Activated CD4-positive, alpha-beta T cell treated with anti-CD3 and anti-CD28 coated beads, Interleukin-2, Interleukin-4, amounts not matched to agents 100 ng/mL and 50 ng/mL, durations not matched to agents 16 hours and 8 hours (primary cell): ENCODE results near the gene PATZ1.
"Not testable (repeated sequence)": the region's sequence is repeated elsewhere in the genome, so short reads cannot be mapped to it uniquely, and the experiment has no call there.

Experiments
- DNase-seq: peaks from one replicate; pipeline ENCODE4 v3.0.0-alpha.2; 2020; ENCODE audit warnings: low spot score

Gene PATZ1, protein sequence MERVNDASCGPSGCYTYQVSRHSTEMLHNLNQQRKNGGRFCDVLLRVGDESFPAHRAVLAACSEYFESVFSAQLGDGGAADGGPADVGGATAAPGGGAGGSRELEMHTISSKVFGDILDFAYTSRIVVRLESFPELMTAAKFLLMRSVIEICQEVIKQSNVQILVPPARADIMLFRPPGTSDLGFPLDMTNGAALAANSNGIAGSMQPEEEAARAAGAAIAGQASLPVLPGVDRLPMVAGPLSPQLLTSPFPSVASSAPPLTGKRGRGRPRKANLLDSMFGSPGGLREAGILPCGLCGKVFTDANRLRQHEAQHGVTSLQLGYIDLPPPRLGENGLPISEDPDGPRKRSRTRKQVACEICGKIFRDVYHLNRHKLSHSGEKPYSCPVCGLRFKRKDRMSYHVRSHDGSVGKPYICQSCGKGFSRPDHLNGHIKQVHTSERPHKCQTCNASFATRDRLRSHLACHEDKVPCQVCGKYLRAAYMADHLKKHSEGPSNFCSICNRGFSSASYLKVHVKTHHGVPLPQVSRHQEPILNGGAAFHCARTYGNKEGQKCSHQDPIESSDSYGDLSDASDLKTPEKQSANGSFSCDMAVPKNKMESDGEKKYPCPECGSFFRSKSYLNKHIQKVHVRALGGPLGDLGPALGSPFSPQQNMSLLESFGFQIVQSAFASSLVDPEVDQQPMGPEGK

GRCh38 chr22:31346255-31346732, at the start of gene PATZ1:
PATZ1 (minus strand) TSS chr22:31346346; CDS start chr22:31345602, 744 bp downstream.
- peak; percentile 79 for DNase-seq

GRCh38 chr22:31394326-31394725, 48.2 kb upstream of the PATZ1 start:
- no peak for DNase-seq

- DNase-seq, result no peak
Observed at GRCh38 chr22:31393893-31394292, 47.7 kb upstream of the PATZ1 start.

DNA sequence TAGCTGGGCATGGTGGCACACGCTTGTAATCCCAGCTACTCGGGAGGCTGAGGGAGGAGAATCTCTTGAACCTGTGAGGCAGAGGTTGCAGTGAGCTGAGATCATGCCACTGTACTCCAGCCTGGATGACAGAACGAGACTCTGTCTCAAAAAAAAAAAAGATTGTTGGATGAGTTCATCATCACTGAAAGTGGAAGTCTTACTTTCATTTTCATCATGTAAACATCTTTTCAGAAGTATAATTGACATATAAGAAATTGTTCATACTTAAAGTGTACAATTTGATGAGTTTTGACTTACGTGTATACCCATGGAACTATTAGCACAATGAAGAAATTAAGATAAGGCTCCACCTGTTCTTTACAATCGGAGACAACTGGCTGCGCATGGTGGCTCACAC, 32.5 kb upstream of the PATZ1 start:
- not testable (repeated sequence) for DNase-seq

DNA sequence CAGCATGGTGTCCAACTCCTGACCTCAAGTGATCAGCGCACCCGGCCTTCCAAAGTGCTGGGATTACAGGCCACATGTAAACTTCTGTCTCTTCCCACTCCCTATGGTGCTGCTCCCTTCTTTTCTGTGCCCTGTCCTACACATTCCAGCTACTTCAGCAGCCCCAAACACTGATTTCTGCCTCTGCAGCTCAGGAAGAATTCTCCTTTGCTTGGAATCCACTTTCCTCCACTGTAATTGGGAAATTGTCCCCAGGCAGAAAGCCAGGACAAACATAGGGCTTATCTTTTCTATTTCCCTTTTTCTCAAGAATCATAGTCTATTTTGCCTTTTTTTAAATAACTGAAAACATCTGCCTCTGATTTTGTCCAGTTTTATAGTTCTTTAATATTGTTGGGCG, 32.0 kb upstream of the PATZ1 start:
- no peak for DNase-seq

GRCh38 chr22:31377612-31378011, 31.5 kb upstream of the PATZ1 start:
- DNase-seq, result no peak

- no peak for DNase-seq
Observed at GRCh38 chr22:31367426-31367825, 21.3 kb upstream of the PATZ1 start.

DNA sequence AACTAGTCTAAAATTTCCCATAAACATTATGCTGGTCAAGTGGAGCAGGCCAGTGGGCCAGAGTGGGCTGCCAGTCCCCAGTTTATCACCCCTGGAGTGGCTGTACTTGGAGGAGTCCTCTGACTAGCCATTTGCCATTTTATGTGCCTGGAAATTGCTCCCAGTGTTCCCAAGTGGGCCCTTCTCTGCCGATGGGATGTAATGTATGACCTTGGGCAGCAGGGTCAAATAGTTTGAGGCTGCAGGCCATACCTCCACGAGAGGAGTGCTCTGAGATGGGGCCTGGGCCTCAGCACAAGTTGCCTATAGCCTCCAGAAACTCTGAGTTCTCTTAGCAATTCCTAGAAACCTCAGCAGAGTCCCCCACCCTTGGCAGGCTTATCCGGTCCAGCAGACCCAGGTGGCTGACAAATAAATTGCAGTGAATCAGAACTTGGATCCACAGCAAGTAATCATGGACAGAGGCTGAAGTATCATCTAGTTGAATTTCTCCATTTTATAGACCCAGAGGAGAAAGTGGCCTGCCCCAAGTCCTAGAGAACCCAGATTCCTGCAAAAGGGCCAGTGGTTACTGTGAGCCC, 17.8 kb upstream of the PATZ1 start:
- no peak for DNase-seq

GRCh38 chr22:31361743-31362142, 15.6 kb upstream of the PATZ1 start:
- no peak for DNase-seq

DNA sequence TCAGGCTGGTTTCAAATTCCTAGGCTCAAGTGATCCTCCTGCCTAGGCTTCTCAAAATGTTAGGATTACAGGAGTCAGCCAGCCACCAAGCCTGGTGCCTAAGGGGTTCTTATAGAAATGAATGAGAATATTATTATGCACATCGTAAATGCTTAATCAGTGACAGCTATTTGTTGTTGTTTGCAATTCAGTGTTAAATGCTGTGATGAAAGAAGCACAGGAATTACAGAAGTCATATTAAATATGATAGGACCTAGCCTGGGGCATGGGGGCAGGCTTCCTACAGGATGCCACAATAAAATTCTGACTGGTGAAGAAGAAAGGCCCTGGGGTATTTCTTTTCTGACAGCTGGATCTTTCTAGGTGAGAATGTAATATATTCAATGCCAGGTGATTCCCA, 13.9 kb upstream of the PATZ1 start:
- DNase-seq, result no peak

GRCh38 chr22:31354515-31354914, 8.4 kb upstream of the PATZ1 start:
- DNase-seq, result no peak

- DNase-seq, result no peak
Observed at GRCh38 chr22:31350410-31350863, 4.3 kb upstream of the PATZ1 start.

DNA sequence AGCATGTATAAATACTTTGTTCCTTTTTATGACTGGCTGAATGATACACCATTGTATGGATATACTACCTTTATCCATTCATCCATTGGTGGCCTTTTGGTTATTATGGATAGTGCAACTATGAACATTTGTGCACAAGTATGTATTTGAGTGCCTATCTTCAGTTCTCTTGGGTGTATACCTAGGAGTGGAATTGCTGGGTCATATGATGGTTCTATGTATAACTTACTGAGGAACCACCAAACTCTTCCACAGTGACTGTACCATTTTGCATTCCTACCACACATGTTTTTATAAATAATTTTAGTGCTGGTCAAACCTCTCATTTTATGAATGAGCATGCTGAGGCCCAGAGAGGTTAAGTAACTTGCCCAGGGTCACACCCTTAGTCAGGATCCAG, 3.8 kb upstream of the PATZ1 start:
- DNase-seq, result no peak

DNA sequence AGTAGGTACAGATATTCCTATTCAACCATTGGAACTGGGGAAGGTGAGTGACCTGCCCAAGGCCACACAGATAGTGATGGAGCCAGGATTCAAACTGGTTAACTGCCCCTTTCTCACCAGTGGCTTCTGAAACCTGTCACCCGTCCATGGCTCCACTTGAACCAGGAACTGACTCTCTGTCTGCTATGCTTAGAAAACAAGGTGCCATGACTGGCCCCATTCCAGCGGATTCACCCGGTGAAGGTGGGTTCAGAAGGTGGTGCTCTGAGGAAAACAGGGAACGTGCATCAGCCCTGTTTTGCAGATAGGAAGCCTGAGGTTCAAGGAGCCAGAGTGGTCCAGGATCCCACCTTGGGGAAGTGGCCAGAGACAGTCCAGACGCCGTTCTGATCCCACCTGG, 2.6 kb upstream of the PATZ1 start:
- DNase-seq, result no peak

DNA sequence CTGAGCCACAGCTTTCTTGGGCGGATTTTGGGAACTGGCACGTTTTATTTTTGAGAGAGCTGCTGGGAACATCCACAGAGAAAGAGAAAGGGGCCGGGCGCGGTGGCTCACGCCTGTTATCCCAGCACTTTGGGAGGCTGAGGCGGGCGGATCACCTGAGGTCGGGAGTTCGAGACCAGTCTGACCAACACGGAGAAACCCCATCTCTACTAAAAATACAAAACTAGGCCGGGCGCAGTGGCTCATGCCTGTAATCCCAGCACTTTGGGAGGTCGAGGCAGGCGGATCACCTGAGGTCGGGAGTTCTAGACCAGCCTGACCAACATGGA, 1.8 kb upstream of the PATZ1 start:
- not testable (repeated sequence) for DNase-seq

- DNase-seq, result peak; percentile 73
Observed at GRCh38 chr22:31347251-31348008, 1.3 kb upstream of the PATZ1 start.

DNA sequence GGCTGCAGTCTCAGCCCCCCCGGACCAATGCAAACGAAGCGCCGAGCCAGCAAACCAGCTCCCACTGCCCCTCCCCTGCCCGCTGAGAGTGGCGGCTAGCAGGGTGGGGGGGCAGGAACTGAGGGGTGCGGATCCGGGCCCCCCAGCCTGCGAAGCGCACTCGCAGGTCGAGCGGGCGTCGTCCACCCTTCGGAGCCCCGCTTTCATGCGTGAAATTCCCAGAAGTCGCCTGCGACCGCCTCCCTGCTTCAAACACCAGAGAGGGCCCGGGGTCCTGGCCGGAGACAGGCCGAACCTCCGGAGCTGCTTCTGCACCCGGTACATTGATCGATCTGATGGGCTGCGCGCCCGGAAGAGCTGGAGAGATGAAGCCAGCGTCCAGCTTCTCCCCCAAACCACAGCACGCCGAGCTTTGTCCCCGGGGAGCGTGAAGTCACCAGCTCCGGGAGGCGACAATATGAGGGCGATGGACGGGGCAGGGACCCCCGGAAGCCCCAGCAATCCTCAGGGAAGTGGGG, 646 bp upstream of the PATZ1 start:
- DNase-seq, result peak; percentile 63

DNA sequence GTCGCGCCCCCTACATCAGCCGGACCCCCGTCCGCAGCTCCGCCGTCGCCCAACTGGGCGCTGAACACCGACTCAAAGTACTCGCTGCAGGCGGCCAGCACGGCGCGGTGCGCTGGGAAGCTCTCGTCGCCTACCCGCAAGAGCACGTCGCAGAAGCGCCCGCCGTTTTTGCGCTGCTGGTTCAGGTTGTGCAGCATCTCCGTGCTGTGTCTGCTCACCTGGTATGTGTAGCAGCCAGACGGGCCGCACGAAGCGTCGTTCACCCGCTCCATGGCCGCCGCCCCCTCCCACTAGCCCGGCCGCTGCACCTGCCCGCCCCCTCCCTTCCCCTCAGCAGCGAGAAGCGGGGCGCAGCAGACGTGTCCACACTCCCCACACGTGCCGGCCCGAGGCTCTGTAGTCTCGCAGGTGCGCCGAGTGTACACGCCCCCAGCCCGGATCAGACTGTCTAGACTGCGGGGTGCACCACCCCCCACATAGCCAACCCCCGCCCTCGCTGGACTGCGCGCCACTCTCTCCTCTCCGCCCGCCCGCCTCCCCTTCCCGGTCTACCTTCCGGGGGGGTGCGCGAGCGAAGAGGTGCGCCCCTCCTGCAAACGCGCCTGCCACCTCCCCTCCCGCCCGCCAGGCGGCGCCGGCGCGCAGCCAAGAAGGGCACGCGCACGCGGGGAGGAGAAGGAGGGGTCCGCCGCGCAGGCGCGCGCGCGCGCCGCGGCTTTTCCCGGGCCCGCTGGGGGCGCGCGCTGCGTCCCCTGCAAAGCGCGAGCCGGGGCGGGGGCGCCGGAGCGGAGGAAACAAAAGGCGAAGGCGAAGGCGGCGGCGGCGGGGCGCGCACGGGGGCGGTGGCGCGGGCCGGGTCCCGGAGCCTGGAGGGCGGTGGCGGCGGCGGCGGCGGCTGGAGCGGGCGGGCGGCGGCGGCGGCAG, 553 bp downstream of the PATZ1 start:
- peak; percentile 89 for DNase-seq

DNA sequence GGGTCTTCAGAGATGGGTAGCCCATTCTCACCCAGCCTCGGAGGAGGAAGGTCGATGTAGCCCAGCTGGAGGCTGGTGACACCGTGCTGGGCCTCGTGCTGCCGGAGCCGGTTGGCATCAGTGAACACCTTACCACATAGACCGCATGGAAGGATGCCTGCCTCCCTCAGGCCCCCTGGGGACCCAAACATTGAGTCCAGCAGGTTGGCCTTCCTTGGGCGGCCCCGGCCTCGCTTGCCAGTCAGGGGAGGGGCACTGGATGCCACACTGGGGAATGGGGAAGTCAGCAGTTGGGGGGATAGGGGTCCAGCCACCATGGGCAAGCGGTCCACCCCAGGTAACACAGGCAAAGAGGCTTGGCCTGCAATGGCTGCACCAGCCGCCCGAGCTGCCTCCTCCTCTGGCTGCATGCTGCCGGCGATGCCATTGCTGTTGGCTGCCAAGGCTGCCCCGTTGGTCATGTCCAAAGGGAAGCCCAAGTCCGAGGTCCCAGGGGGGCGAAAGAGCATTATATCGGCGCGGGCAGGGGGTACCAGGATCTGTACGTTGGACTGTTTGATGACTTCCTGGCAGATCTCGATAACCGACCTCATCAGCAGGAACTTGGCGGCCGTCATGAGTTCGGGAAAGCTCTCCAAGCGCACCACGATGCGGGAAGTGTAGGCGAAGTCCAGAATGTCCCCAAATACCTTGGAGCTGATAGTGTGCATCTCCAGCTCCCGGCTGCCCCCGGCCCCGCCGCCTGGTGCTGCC, 1.4 kb downstream of the PATZ1 start:
- peak; percentile 25 for DNase-seq

- DNase-seq, result peak; percentile 25
Observed at GRCh38 chr22:31344256-31344577, 1.9 kb downstream of the PATZ1 start.
